Measurements from ENCODE around the gene ZNF621.

GRCh38 chr3:40574050-40574449 is 49.3 kb downstream of the ZNF621 start:
- TF ChIP-seq SUZ12 (IDR thresholded peaks at IDR 0.05) = no peak
- TF ChIP-seq BHLHE40 (IDR thresholded peaks at IDR 0.05; ENCODE audit: borderline replicate concordance) = no peak
- TF ChIP-seq ZNF384 (IDR thresholded peaks at IDR 0.05) = no peak
- no peak for TF ChIP-seq ARNT (IDR thresholded peaks at IDR 0.05)
- no peak for TF ChIP-seq SP1 (IDR thresholded peaks at IDR 0.05)
- no peak for TF ChIP-seq TARDBP (IDR thresholded peaks at IDR 0.05)
- TF ChIP-seq FOXM1 (IDR thresholded peaks at IDR 0.05; ENCODE audit: borderline replicate concordance) = no peak
- TF ChIP-seq NFRKB (IDR thresholded peaks at IDR 0.05) = no peak
- no peak for TF ChIP-seq ELF4 (IDR thresholded peaks at IDR 0.05)
- no peak for TF ChIP-seq CTBP1 (IDR thresholded peaks at IDR 0.05; ENCODE audit: borderline replicate concordance)
- TF ChIP-seq FOXA1 (IDR thresholded peaks at IDR 0.05) = no peak
- no peak for TF ChIP-seq LEF1 (IDR thresholded peaks at IDR 0.05; ENCODE audit: borderline replicate concordance)
- TF ChIP-seq PKNOX1 (IDR thresholded peaks at IDR 0.05) = no peak

Data from HEK293T (cell line).